ENCODE measurements around the gene JDP2.
"Not testable (repeated sequence)": the region's sequence is repeated elsewhere in the genome, so short reads cannot be mapped to it uniquely, and the experiment has no call there.

JDP2 gene

GRCh38 chr14:75427482-75428229, at the start of gene JDP2:
TSS of gene JDP2 (plus strand) at chr14:75428022. CDS start at chr14:75437921, 9,899 bp downstream.
- H3K4me3 ChIP-seq (ENCODE audit: low read depth, low read length) = peak within 1 kb of the TSS; percentile 70
- DNase-seq (ENCODE audit: low read depth) = peak; percentile 28
- in situ Hi-C loops (cut with HindIII; ENCODE audit: low sequenced_read_pairs) = no loop called here
- no peak for TF ChIP-seq CTCF (IDR thresholded peaks at IDR 0.05; ENCODE audit: low read depth, low read length, missing control alignments)

DNA sequence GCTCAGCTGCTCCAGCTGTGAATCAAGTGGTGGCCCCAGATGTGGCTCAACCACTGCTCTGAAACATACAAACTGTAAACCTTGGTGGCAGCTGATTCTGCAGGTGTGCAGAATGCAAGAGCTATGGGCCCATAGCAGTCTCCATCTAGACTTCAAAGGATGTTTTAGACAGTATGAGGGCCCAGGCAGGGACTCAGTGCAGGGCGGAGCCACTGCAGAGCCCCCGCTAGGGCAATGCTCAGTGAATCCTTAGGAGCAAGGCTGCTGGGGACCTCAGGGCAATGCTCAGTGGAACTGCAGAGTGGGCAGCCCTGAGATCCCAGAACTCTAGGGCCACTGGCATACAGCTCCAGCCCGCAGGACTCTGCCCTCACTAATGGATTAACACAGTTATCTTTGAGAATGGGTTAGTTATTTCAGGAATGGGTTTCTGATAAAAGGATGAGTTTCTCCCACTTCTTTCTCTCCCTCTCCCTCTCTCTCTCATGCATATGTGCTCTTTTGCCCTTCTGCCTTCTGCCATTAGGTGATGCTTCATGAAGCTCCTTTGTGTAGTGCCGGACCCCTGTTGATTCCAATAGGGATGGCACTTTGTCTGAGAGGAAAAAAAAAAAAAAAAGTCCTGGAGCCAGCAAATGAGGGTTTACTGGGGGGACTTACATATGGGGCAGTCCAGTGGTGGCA, 48.4 kb upstream of the JDP2 start:
- in situ Hi-C loops (cut with HindIII; ENCODE audit: low sequenced_read_pairs) = no loop called here
- TF ChIP-seq CTCF (IDR thresholded peaks at IDR 0.05; ENCODE audit: low read depth, low read length, missing control alignments) = no peak
- no peak overlapping the region for H3K4me3 ChIP-seq (ENCODE audit: low read depth, low read length)
- DNase-seq (ENCODE audit: low read depth) = no peak

- in situ Hi-C loops (cut with HindIII; ENCODE audit: low sequenced_read_pairs) = no loop called here
- DNase-seq (ENCODE audit: low read depth) = no peak
- no peak overlapping the region for H3K4me3 ChIP-seq (ENCODE audit: low read depth, low read length)
- TF ChIP-seq CTCF (IDR thresholded peaks at IDR 0.05; ENCODE audit: low read depth, low read length, missing control alignments) = no peak
Measured at GRCh38 chr14:75379930-75380270, 47.9 kb upstream of the JDP2 start.

GRCh38 chr14:75380656-75381055, 47.2 kb upstream of the JDP2 start:
- in situ Hi-C loops (cut with HindIII; ENCODE audit: low sequenced_read_pairs) = no loop called here
- H3K4me3 ChIP-seq (ENCODE audit: low read depth, low read length) = no peak overlapping the region
- no peak for DNase-seq (ENCODE audit: low read depth)
- TF ChIP-seq CTCF (IDR thresholded peaks at IDR 0.05; ENCODE audit: low read depth, low read length, missing control alignments) = no peak

GRCh38 chr14:75381642-75382041, 46.2 kb upstream of the JDP2 start:
- no peak for TF ChIP-seq CTCF (IDR thresholded peaks at IDR 0.05; ENCODE audit: low read depth, low read length, missing control alignments)
- H3K4me3 ChIP-seq (ENCODE audit: low read depth, low read length) = no peak overlapping the region
- no peak for DNase-seq (ENCODE audit: low read depth)
- in situ Hi-C loops (cut with HindIII; ENCODE audit: low sequenced_read_pairs) = no loop called here

- DNase-seq (ENCODE audit: low read depth); in situ Hi-C loops (cut with HindIII; ENCODE audit: low sequenced_read_pairs); H3K4me3 ChIP-seq (ENCODE audit: low read depth, low read length): not testable (repeated sequence)
Measured at GRCh38 chr14:75383219-75383618, 44.6 kb upstream of the JDP2 start.

- no peak overlapping the region for H3K4me3 ChIP-seq (ENCODE audit: low read depth, low read length)
- DNase-seq (ENCODE audit: low read depth) = no peak
- no peak for TF ChIP-seq CTCF (IDR thresholded peaks at IDR 0.05; ENCODE audit: low read depth, low read length, missing control alignments)
- in situ Hi-C loops (cut with HindIII; ENCODE audit: low sequenced_read_pairs) = no loop called here
Measured at GRCh38 chr14:75383721-75384120, 44.1 kb upstream of the JDP2 start.

All from astrocyte of the cerebellum (primary cell).